HPDE6-E6E7 (cell line): ENCODE data around the gene TMBIM6.

ENCODE experiments used
- DNase-seq: peaks from one replicate; pipeline ENCODE4 v3.0.0; 2011; ENCODE audit warnings: missing footprints; ENCODE audit errors: extremely low spot score

TMBIM6 gene

GRCh38 chr12:49796606-49797448 is 55.5 kb downstream of the TMBIM6 start:
- no peak for DNase-seq

DNA sequence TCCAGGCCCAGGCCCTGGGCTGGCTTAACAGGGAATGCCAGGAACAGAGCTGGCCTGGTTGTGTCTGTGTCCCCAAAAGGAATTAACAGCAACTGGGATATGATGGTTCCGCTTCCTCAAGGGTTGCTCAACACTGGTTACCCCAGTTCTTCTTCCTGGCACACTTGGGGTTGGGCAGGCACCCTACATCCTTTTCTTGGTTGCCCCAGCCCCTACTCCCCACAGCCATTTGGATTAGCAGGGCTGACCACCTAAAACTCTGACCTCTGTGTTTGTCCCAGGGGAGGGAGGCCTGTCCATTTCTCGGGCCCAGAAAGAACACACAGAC is 56.1 kb downstream of the TMBIM6 start:
- DNase-seq, result no peak

GRCh38 chr12:49798248-49798647 is 56.9 kb downstream of the TMBIM6 start:
- DNase-seq, result no peak

GRCh38 chr12:49798934-49799333 is 57.6 kb downstream of the TMBIM6 start:
- no peak for DNase-seq

GRCh38 chr12:49800421-49801140 is 59.2 kb downstream of the TMBIM6 start:
- no peak for DNase-seq

DNA sequence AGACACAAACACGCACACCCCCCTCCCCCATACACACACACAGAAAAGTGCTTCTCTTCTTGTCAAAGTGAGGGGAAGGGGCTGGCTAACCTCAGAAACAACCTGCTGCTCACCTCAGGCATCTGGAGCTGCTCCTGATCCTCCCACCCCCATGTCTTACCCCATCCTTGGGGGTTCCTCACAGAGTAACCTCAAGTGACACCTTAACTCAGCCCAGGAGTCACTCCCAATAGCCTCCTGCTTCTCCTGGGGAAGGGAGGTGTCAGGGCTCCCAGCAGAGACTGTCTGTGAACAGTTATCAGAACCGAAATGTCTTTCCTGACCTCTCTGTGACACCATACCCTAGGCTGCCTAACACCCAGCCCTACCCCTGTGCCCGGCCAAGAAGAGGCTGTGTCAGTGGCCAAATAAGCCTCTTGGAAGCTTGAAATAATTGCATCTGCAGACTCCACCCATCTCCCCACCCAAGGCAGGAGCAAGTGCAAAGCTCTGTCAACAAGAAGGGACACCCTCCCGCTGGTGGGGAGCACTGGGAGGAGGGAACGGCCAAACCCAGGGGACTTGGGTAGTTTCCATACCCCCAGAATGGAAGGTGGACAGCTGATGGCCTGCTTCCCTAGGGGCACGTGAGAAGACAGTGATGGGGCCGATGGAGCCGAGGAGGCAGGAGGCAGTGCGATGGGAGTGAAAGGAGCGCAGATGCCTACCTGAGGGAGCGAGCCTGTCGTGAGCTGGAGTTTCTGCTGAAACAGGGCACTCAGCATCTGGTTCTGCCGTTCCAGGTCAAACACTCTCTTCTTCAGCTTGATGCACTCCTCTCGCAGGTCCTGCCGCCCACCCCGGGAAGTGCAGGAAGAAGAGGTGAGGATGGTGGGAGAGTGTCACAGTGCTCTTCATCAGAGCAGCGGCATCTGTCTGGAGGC is 60.0 kb downstream of the TMBIM6 start:
- DNase-seq, result no peak

DNA sequence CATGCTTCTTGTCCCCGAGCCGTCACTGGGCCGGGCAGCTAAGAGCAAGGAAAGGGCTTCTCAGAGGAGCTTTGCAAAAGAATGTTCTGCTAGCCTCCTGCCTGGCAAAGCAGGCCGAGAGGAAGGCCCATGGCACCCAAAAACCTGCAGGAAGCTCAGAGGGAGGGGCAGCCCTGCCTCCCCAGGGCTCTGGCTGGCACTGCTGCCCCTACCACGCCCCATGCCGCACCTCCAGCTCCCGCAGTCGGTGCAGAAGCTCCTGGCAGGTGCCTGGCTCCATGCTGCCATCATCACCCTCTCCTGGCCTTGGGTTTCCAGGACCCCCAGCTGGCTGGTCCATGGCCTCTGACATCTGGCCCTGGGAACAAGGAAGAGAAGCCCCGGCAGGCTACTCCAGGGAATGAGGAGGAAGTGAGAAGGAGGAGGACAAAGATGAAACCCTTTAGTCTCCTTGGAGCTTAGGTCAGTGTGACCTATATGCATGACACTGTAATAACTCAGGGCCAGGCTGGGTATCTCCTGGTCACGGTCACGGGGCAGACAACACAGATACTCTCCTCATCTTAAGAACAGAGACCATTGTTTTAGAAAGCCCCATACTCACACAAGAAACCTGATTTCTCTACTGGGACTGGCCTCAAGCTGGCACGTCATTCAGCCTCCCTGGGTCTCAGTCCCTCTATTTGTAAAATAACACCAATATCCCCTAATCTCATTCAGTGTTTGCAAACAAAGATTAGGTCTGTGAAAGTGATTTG is 62.5 kb downstream of the TMBIM6 start:
- DNase-seq, result no peak

DNA sequence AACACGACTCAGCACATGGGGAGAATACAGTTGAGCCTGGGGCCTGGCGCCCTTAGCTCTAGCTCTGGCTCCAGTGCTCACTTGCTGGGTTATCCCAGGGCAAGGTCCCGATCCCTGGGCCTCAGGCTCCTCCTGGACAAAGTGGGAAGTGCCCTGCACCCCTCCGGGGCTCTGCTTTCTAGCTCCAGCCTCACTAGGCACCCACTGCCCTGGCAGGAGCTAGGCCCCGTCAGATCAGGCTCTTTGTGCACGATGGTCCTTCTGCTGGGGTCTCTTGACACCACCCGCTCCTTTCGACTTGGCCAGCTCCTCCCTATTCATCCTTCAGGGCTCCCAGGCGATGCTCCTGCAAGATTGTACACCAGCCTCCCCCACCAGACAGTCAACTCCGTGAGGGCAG is 63.5 kb downstream of the TMBIM6 start:
- no peak for DNase-seq

DNA sequence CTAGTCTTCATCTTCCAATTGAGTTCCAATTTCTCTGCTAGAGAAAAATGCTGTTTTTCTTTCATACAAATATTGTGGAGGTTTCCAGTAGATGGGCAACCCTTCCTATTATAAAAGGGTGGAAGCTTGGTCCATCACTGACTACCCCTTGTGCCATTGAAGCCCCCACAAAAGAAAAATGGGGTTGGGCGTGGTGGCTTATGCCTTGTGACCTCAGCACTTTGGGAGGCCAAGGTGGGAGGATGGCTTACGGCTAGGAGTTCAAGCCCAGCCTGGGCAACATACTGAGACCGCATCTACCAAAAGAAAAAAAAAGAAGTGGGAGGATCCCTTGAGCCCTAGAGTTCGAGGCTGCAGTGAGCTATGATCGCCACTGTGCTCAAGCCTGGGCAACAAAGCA is 64.1 kb downstream of the TMBIM6 start:
- no peak for DNase-seq

DNA sequence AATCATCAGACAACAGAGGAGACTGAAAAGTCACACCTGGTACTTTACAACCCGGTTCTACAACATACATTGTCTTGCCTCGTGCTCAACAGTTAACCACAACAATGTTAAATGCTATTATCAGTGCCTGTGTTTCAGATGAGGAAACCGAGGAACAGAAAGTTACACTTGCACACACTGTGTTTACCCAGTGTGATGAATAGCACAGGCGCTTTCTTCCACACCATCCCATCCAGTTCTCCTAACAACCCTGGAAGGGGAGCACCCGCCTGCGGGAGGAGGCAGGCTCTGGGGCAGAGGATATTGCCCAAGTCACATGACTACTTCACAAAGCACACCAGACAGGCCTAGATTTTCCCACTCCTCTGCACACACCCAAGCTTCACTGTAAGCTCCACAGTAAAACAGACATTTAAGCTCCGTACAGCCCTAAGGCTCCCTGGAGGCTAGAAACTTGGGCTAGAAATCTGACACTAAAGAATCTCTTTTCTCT is 65.0 kb downstream of the TMBIM6 start:
- DNase-seq, result no peak

GRCh38 chr12:49806877-49807276 is 65.5 kb downstream of the TMBIM6 start:
- no peak for DNase-seq

- DNase-seq, result no peak
Observed at GRCh38 chr12:49807991-49808580, 66.7 kb downstream of the TMBIM6 start.

GRCh38 chr12:49808686-49809380 is 67.5 kb downstream of the TMBIM6 start:
- DNase-seq, result no peak

GRCh38 chr12:49809381-49809905 is 68.1 kb downstream of the TMBIM6 start:
- DNase-seq, result no peak

GRCh38 chr12:49809906-49810389 is 68.6 kb downstream of the TMBIM6 start:
- DNase-seq, result no peak

DNA sequence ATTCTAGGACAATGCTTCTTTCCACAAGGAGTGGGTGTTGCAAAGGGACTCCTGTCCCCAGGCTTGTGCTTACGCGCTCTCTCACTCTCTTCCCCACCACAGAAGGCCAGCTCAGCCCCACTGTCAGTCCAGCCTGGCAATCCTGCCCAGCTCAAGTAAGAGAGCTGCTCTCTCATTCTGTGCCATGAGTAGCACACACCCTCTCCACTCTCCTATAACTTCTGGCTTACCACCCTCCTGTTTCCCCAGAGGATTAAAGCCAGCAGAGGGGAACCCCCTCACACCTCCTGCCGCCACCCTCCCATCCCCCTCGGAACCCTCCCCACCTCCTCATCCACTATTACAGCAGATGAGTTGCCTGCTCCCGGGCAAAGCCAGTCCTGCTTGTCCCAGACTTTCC is 69.8 kb downstream of the TMBIM6 start:
- no peak for DNase-seq

GRCh38 chr12:49811961-49812401 is 70.6 kb downstream of the TMBIM6 start:
- no peak for DNase-seq

GRCh38 chr12:49813131-49813530 is 71.8 kb downstream of the TMBIM6 start:
- no peak for DNase-seq
